Body of pancreas (tissue), 4 donors: ENCODE data around the gene RAB11FIP3. TPM values are rescaled to one million over a fixed set of nuclear protein-coding genes. Genes with fewer than 3 reads are reported as not detected.

Experiments
- ATAC-seq: fragments of 150-250 bp; one replicate; pipeline ENCODE4 v1.9.1; 2016
- DNase-seq, 4 donors: peaks; one replicate each; pipeline ENCODE4 v3.0.0-alpha.2; 2019
- H3K27ac ChIP-seq, 4 donors: fragments of 200-600 bp; sonication (generic); 1 replicate in 3 of 4; 2 replicates in 1 of 4; pipeline versions ENCODE4 v1.5.1 to v1.6.1; 2016 to 2019; ENCODE audit warnings: mild to moderate bottlenecking in 1 of 4, mixed read lengths in 1 of 4, moderate library complexity in 1 of 4
- H3K27me3 ChIP-seq, 2 donors: fragments of 200-600 bp; sonication (generic); one replicate each; pipeline ENCODE4 v1.6.0; 2016; ENCODE audit warnings: mild to moderate bottlenecking in 1 of 2
- H3K36me3 ChIP-seq, 2 donors: fragments of 200-600 bp; sonication (generic); replicated peaks in 1 of 2; 2 replicates each; pipeline ENCODE4 v1.5.1; 2016; ENCODE audit warnings: low read depth in 2 of 2; ENCODE audit not compliant: insufficient read depth in 1 of 2
- H3K4me1 ChIP-seq: fragments of 200-600 bp; sonication (generic); one replicate; pipeline ENCODE4 v1.6.0; 2016
- H3K4me3 ChIP-seq, 2 donors: fragments of 200-600 bp; sonication (generic); 1 replicate in 1 of 2; 2 replicates in 1 of 2; pipeline ENCODE4 v1.5.1; 2016 to 2019
- H3K9me3 ChIP-seq, 3 donors: fragments of 200-600 bp; sonication (generic); 1 replicate in 2 of 3; 2 replicates in 1 of 3; pipeline ENCODE4 v1.5.1; 2016
- POLR2A ChIP-seq, 3 donors: fragments of 450-650 bp; IDR thresholded peaks; one replicate each; pipeline ENCODE4 v1.6.1; 2016; ENCODE audit warnings: antibody characterized with exemption in 3 of 3, mild to moderate bottlenecking in 2 of 3
- WGBS, 2 donors: methylation state at CpG; one replicate each; pipeline ENCODE4 v1.1.5; 2017; 5-methylcytosine and 5-hydroxymethylcytosine counted together
- intact Hi-C: fragments of 100-400 bp; cut with DNase I; formaldehyde crosslinking; loops from one replicate; pipeline ENCODE4 v1.15.1; 2023
- total RNA-seq, 2 donors: library from RNA; depleted of rRNA; stranded (reverse); fragments of >200 nt; gene quantifications; one replicate each; pipeline ENCODE4 v1.1.0, GENCODE V29; 2016
- TF ChIP-seq, protein P1 (sequence below), 7 experiments: fragments of 450-650 bp in 4 of 7; fragments of 200-600 bp in 3 of 7; sonication (generic) in 3 of 7; IDR thresholded peaks; one replicate each; pipeline ENCODE4 v1.5.1; 2016 to 2019; ENCODE audit warnings: antibody characterized with exemption in 7 of 7

RAB11FIP3 gene
- total RNA-seq, 2 donors from 2014 or later: 50.1 to 122 TPM

DNA sequence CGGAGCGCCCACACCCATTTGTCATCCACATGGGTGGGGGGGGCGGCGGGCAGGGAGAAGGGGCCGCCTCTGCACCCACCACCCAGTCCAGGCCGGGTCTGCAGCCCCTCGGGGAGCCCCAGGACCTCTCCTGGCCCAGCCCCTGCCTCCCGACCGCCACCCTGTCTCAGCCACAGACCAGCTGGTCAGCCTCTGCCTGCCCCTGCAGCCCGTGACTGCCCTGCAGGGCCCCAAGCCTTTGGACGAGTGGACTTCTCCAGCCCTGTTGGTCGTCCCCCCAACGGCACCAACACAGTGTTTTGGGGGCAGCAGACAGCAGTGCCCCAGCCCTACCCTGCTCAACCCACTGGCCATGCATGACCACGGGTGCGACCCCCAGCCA lies 136.0 kb downstream of the RAB11FIP3 start:
- no peaks in the 10 kb centered on the region for H3K9me3 ChIP-seq
- intact Hi-C loops: no loop called here
- H3K36me3 ChIP-seq: no peaks in the 10 kb centered on the region
- peaks cover 27% of the 10 kb centered on the region for H3K4me1 ChIP-seq
- DNase-seq (no peak), ATAC-seq (peak; percentile 25)
- 21 to 32% methylated on average over 3 to 15 of the region's 15 CpGs for WGBS, 2 donors
- TF ChIP-seq POLR2A (IDR thresholded peaks at IDR 0.05): no peak
- TF ChIP-seq, protein P1, sequence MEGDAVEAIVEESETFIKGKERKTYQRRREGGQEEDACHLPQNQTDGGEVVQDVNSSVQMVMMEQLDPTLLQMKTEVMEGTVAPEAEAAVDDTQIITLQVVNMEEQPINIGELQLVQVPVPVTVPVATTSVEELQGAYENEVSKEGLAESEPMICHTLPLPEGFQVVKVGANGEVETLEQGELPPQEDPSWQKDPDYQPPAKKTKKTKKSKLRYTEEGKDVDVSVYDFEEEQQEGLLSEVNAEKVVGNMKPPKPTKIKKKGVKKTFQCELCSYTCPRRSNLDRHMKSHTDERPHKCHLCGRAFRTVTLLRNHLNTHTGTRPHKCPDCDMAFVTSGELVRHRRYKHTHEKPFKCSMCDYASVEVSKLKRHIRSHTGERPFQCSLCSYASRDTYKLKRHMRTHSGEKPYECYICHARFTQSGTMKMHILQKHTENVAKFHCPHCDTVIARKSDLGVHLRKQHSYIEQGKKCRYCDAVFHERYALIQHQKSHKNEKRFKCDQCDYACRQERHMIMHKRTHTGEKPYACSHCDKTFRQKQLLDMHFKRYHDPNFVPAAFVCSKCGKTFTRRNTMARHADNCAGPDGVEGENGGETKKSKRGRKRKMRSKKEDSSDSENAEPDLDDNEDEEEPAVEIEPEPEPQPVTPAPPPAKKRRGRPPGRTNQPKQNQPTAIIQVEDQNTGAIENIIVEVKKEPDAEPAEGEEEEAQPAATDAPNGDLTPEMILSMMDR (IDR thresholded peaks at IDR 0.05): no peak
- H3K27ac ChIP-seq: no peak overlapping the region
- H3K4me3 ChIP-seq: no peak overlapping the region
- H3K27me3 ChIP-seq: no peaks in the 10 kb centered on the region

DNA sequence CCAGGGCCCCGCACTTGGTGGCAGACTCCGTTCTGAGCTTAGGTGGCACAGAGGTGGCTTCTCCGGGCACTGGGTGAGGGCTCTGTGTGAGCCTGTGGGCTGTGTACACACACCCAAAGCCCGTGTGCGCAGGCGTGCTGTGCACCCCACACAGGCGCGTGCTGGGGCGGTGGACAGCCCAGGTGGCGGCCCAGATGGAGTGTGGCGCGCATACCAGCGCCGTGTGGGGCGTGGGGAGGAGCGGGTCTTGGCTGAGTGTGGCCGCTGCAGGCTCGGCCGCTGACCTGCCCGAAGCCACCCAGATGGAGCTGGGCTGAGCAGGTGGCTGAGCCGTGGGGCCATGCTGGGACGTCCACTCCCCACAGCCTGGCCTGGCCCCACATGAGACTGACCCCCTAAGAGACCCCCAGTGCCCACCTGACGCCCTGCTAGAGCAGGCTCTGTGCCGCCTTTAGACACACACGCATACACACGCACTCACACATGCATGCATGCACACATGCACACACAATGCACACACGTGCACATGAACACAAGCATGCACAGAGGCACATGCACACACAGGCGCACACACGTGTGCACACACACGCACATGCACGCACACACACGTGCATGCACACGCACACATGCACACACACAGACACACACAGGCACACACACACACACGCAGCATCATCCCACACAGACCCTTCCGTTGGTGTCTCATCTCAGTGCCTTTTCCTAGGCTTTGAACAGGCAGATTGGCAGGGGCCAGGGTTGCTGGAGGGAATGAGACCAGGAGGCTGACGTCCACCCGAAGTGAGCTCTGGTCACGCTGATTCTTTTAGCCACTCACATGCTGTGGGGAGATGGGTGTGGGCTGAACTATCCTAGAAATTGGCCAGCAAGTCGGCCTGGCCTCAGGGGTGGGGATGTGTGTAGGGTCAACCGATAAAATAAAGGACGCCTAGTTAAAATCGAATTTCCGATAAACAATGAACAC lies 136.8 kb downstream of the RAB11FIP3 start:
- WGBS, 2 donors: 79 to 88% methylated on average over 18 to 40 of the region's 43 CpGs
- no peak for DNase-seq
- TF ChIP-seq, protein P1 (IDR thresholded peaks at IDR 0.05): no peak
- TF ChIP-seq POLR2A (IDR thresholded peaks at IDR 0.05): no peak
- no peaks in the 10 kb centered on the region for H3K9me3 ChIP-seq
- intact Hi-C loops: no loop called here
- H3K27ac ChIP-seq: no peak overlapping the region
- H3K36me3 ChIP-seq: no peaks in the 10 kb centered on the region
- ATAC-seq: no peak
- no peak overlapping the region for H3K4me3 ChIP-seq
- H3K27me3 ChIP-seq: no peaks in the 10 kb centered on the region
- peaks cover 33% of the 10 kb centered on the region for H3K4me1 ChIP-seq

GRCh38 chr16:563072-563644 lies 137.7 kb downstream of the RAB11FIP3 start:
- H3K4me3 ChIP-seq: no peak overlapping the region
- no peak overlapping the region for H3K27ac ChIP-seq
- TF ChIP-seq, protein P1 (IDR thresholded peaks at IDR 0.05): no peak
- intact Hi-C loops: no loop called here
- DNase-seq (no peak), ATAC-seq (no peak)
- H3K27me3 ChIP-seq: no peaks in the 10 kb centered on the region
- 81 to 88% methylated on average over 6 to 27 of the region's 30 CpGs for WGBS, 2 donors
- no peaks in the 10 kb centered on the region for H3K36me3 ChIP-seq
- H3K9me3 ChIP-seq: no peaks in the 10 kb centered on the region
- H3K4me1 ChIP-seq: peaks cover 33% of the 10 kb centered on the region

- TF ChIP-seq, protein P1 (IDR thresholded peaks at IDR 0.05): no peak
- no peak for TF ChIP-seq POLR2A (IDR thresholded peaks at IDR 0.05)
- Histone ChIP-seq H3K9me3 (no peaks in the 10 kb centered on the region), H3K27me3 (no peaks in the 10 kb centered on the region), H3K4me1 (peaks cover 36% of the 10 kb centered on the region), H3K4me3 (no peak overlapping the region), H3K27ac (no peak overlapping the region), H3K36me3 (no peaks in the 10 kb centered on the region)
- WGBS, 2 donors: 82 to 85% methylated on average over 11 to 36 of the region's 42 CpGs
- intact Hi-C loops: no loop called here
- no peak for ATAC-seq
- DNase-seq: no peak
Measured at GRCh38 chr16:564690-565418, 139.4 kb downstream of the RAB11FIP3 start.
